Osteocyte (in vitro differentiated cells): Measurements from ENCODE around the gene JAM3. TPM values are rescaled to one million over a fixed set of nuclear protein-coding genes. Genes with fewer than 3 reads are reported as not detected.

Experiments used
- DNase-seq: peaks from one replicate; pipeline ENCODE4 v3.0.0; 2021; ENCODE audit warnings: mixed read lengths; ENCODE audit not compliant: unreplicated experiment; ENCODE audit errors: extremely low spot score
- H3K27ac Mint-ChIP-seq: one replicate; pipeline ENCODE4 v1.8.0; 2021; ENCODE audit warnings: mild to moderate bottlenecking, mixed read lengths; ENCODE audit not compliant: unreplicated experiment
- H3K27me3 Mint-ChIP-seq: one replicate; pipeline ENCODE4 v1.8.0; 2021; ENCODE audit warnings: mixed read lengths; ENCODE audit not compliant: unreplicated experiment
- H3K36me3 Mint-ChIP-seq: one replicate; pipeline ENCODE4 v1.8.0; 2021; ENCODE audit warnings: mixed read lengths; ENCODE audit not compliant: unreplicated experiment
- H3K4me1 Mint-ChIP-seq: one replicate; pipeline ENCODE4 v1.8.0; 2021; ENCODE audit warnings: mixed read lengths; ENCODE audit not compliant: unreplicated experiment
- H3K4me3 Mint-ChIP-seq: one replicate; pipeline ENCODE4 v1.8.0; 2021; ENCODE audit warnings: mild to moderate bottlenecking, moderate library complexity, mixed read lengths; ENCODE audit not compliant: unreplicated experiment
- H3K9me3 Mint-ChIP-seq: one replicate; pipeline ENCODE4 v1.8.0; 2021; ENCODE audit warnings: mixed read lengths; ENCODE audit not compliant: unreplicated experiment
- CTCF ChIP-seq: fragments of 200-600 bp; sonication (generic); IDR thresholded peaks from 2 replicates; pipeline ENCODE4 v1.5.0; 2021; ENCODE audit warnings: antibody characterized with exemption, mild to moderate bottlenecking, moderate library complexity
- total RNA-seq: library from RNA; stranded (reverse); gene quantifications from 2 replicates; pipeline ENCODE4 v1.2.1, GENCODE V29; 2021

The JAM3 gene
- total RNA-seq, 1 donor from 2014 or later = 177 TPM

- Mint-ChIP-seq H3K4me1 (peaks cover 19% of the 10 kb centered on the region), H3K9me3 (no peaks in the 10 kb centered on the region), H3K27me3 (peaks cover 60% of the 10 kb centered on the region), H3K4me3 (no peak overlapping the region), H3K27ac (no peak overlapping the region), H3K36me3 (no peaks in the 10 kb centered on the region)
- TF ChIP-seq CTCF = peak; percentile 27
- no peak for DNase-seq
Observed at GRCh38 chr11:134030853-134031252, 38.0 kb upstream of the JAM3 start.

GRCh38 chr11:134032043-134032442 lies 36.8 kb upstream of the JAM3 start:
- H3K4me3 Mint-ChIP-seq = no peak overlapping the region
- no peak for TF ChIP-seq CTCF
- H3K36me3 Mint-ChIP-seq = no peaks in the 10 kb centered on the region
- peaks cover 49% of the 10 kb centered on the region for H3K27me3 Mint-ChIP-seq
- H3K4me1 Mint-ChIP-seq = peaks cover 24% of the 10 kb centered on the region
- H3K27ac Mint-ChIP-seq = no peak overlapping the region
- no peaks in the 10 kb centered on the region for H3K9me3 Mint-ChIP-seq
- no peak for DNase-seq

- peaks cover 43% of the 10 kb centered on the region for H3K27me3 Mint-ChIP-seq
- no peak overlapping the region for H3K27ac Mint-ChIP-seq
- no peak overlapping the region for H3K4me3 Mint-ChIP-seq
- no peak for TF ChIP-seq CTCF
- H3K4me1 Mint-ChIP-seq = peaks cover 28% of the 10 kb centered on the region
- H3K36me3 Mint-ChIP-seq = no peaks in the 10 kb centered on the region
- H3K9me3 Mint-ChIP-seq = no peaks in the 10 kb centered on the region
- no peak for DNase-seq
Observed at GRCh38 chr11:134032501-134033091, 36.3 kb upstream of the JAM3 start.

- no peaks in the 10 kb centered on the region for H3K36me3 Mint-ChIP-seq
- H3K27ac Mint-ChIP-seq = peak overlapping the region; percentile 76
- H3K9me3 Mint-ChIP-seq = no peaks in the 10 kb centered on the region
- DNase-seq = no peak
- TF ChIP-seq CTCF = no peak
- peaks cover 37% of the 10 kb centered on the region for H3K27me3 Mint-ChIP-seq
- peaks cover 31% of the 10 kb centered on the region for H3K4me1 Mint-ChIP-seq
- no peak overlapping the region for H3K4me3 Mint-ChIP-seq
Observed at GRCh38 chr11:134033276-134033675, 35.6 kb upstream of the JAM3 start.

- peak overlapping the region; percentile 76 for H3K27ac Mint-ChIP-seq
- no peaks in the 10 kb centered on the region for H3K36me3 Mint-ChIP-seq
Observed at GRCh38 chr11:134033696-134034491, 35.0 kb upstream of the JAM3 start.

More at GRCh38 chr11:134033696-134034491, 35.0 kb upstream of the JAM3 start:
- peaks cover 35% of the 10 kb centered on the region for H3K4me1 Mint-ChIP-seq
- no peaks in the 10 kb centered on the region for H3K9me3 Mint-ChIP-seq
- DNase-seq = no peak
- H3K4me3 Mint-ChIP-seq = peak overlapping the region; percentile 22
- peaks cover 31% of the 10 kb centered on the region for H3K27me3 Mint-ChIP-seq
- TF ChIP-seq CTCF = no peak
